Cardiac fibroblast (primary cell): ENCODE measurements around the gene SPATS2L.

Experiments used
- DNase-seq, 2 donors: peaks; one replicate each; pipeline versions ENCODE4 v3.0.0 to v3.0.0-alpha.2; 2010; ENCODE audit warnings: low read depth in 2 of 2
- H3K4me3 ChIP-seq, 2 donors: replicated peaks in 1 of 2; 1 replicate in 1 of 2; 2 replicates in 1 of 2; pipeline ENCODE4 v1.5.1; 2011; ENCODE audit warnings: low read depth in 2 of 2, low read length in 2 of 2, mild to moderate bottlenecking in 2 of 2, moderate library complexity in 1 of 2
- CTCF ChIP-seq: IDR thresholded peaks from one replicate; pipeline ENCODE4 v1.5.1; 2011; ENCODE audit warnings: low read depth, mild to moderate bottlenecking, low read length, inconsistent platforms

The SPATS2L gene

DNA sequence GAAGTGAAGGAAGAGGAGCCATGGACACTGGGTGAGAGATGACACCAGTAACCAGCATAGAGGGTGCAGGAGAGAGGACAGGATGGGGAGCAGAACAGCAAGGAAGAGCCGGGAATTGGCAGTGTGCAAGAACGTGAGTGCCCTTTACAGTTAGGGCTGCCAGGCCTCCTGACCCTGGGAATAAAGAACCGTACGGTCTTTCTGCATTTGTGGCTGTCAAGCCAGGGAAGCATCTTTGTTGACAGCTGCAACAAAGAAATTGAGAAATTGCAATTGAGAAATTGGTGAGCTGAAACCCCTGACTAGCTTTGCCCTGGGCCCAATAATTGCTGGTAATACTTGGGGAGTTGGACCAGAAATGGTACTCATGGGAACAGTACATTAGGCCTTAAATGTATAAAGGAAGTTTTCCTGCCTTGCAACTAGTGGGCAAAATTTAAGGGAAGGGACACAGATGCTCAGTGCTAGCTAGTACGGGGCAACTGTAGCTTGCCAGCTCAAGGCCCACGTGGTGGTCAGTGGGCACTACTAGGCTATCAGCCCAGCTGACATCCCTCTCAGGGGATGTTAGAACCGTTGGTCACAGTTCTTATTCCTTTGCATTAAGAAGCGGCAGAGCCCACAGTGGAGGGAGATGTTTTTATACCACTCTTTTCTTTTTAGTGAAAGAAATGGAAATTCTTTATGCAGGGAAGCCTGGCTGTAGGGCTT lies 146.8 kb downstream of the SPATS2L start:
- DNase-seq: no peak
- no peak overlapping the region for H3K4me3 ChIP-seq
- TF ChIP-seq CTCF: no peak

GRCh38 chr2:200453853-200454534 lies 147.5 kb downstream of the SPATS2L start:
- no peak for DNase-seq
- no peak for TF ChIP-seq CTCF

GRCh38 chr2:200454927-200455801 lies 148.7 kb downstream of the SPATS2L start:
- peak in 1 of 2 donors; percentile 58 for DNase-seq
- no peak overlapping the region for H3K4me3 ChIP-seq
- TF ChIP-seq CTCF: no peak

More at GRCh38 chr2:200453853-200454534, 147.5 kb downstream of the SPATS2L start:
- H3K4me3 ChIP-seq: no peak overlapping the region

GRCh38 chr2:200455958-200456421 lies 149.5 kb downstream of the SPATS2L start:
- H3K4me3 ChIP-seq: no peak overlapping the region
- peak in 1 of 2 donors; percentile 82 for DNase-seq
- TF ChIP-seq CTCF: no peak

DNA sequence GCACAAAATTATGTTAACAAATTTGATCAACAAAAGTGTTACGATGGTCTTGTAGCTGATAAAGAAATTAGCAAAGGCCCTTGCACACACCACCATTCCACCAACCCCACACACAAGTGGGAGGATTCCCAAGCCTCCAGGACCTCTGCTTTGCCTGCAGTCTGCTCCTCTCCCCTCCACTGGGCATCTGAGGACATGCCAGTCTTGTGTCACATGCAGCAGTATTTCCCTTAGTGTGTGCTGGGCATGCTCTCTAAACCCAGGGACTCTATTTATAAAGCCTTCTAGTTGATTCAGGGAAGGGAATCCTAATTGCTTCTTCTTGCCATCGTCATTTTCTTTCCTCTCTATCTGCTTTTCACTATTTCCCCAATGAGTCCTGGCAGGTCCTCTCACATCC lies 150.1 kb downstream of the SPATS2L start:
- no peak for TF ChIP-seq CTCF
- H3K4me3 ChIP-seq: no peak overlapping the region
- no peak for DNase-seq

- DNase-seq: no peak
- TF ChIP-seq CTCF: no peak
- H3K4me3 ChIP-seq: no peak overlapping the region
Measured at GRCh38 chr2:200459101-200459500, 152.6 kb downstream of the SPATS2L start.
